Calu3 (cell line): Measurements from ENCODE around the gene BOLA1. TPM values are rescaled to one million over a fixed set of nuclear protein-coding genes. Genes with fewer than 3 reads are reported as not detected.
A peak's percentile ranks its signal among the peaks of the same experiment; 100 is the strongest.

Source experiments
- BruUV-seq: library from RNA; stranded (reverse); fragments of 400-500 nt; replicated peaks from 2 replicates; lab custom pipeline; 2021; lab: Mats Ljungman, UMichigan
- CTCF ChIA-PET: fragments of 300-600 bp; sonication (Branson Sonifier 250); formaldehyde crosslinking; loops from one replicate; lab custom pipeline; 2022; ENCODE audit warnings: antibody characterized with exemption; lab: Charles Lee
- DNase-seq: peaks from one replicate; pipeline ENCODE4 v3.0.0; 2022
- H3K27ac Mint-ChIP-seq: one replicate; pipeline ENCODE4 v1.8.0; 2022; ENCODE audit warnings: mixed read lengths; ENCODE audit not compliant: unreplicated experiment
- H3K27me3 Mint-ChIP-seq: one replicate; pipeline ENCODE4 v1.8.0; 2022; ENCODE audit warnings: mixed read lengths; ENCODE audit not compliant: unreplicated experiment
- H3K36me3 Mint-ChIP-seq: one replicate; pipeline ENCODE4 v1.8.0; 2022; ENCODE audit warnings: mild to moderate bottlenecking, moderate library complexity, mixed read lengths; ENCODE audit not compliant: insufficient read depth, unreplicated experiment
- H3K4me1 Mint-ChIP-seq: one replicate; pipeline ENCODE4 v1.8.0; 2022; ENCODE audit warnings: mild to moderate bottlenecking, low read depth, mixed read lengths; ENCODE audit not compliant: unreplicated experiment
- H3K4me3 Mint-ChIP-seq: one replicate; pipeline ENCODE4 v1.8.0; 2022; ENCODE audit warnings: mild to moderate bottlenecking, low read depth, moderate library complexity, mixed read lengths; ENCODE audit not compliant: unreplicated experiment
- H3K9me3 Mint-ChIP-seq: one replicate; pipeline ENCODE4 v1.8.0; 2022; ENCODE audit warnings: low read depth, mixed read lengths; ENCODE audit not compliant: unreplicated experiment
- intact Hi-C: fragments of 100-400 bp; cut with micrococcal nuclease; formaldehyde crosslinking; loops from one replicate; pipeline ENCODE4 v1.10.0; 2022; ENCODE audit not compliant: unreplicated experiment
- total RNA-seq: library from RNA; stranded (reverse); gene quantifications from 2 replicates; pipeline ENCODE4 v1.2.3, GENCODE V29; 2022
- TF ChIP-seq, protein P1 (sequence below): fragments of 200-600 bp; IDR thresholded peaks from one replicate; pipeline ENCODE4 v1.8.0; 2022; ENCODE audit warnings: antibody characterized with exemption; ENCODE audit not compliant: unreplicated experiment

BOLA1 gene
- total RNA-seq, 1 experiment from 2014 or later: 15.5 TPM

DNA sequence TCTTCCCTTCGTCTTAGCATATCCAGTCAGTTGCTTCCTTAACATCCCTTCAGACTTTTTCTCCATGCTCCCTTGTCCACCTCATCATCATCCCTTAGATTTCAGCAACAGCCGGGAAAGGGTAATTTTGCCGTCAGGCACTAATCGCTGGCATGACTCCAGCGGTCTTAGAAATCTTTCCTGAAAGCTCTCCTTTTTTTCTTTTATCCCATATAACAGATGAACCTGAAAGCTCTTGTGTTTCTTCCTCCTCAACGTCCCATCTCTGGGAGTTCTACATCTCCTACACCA is 10.4 kb upstream of the BOLA1 start:
- TF ChIP-seq, protein P1, sequence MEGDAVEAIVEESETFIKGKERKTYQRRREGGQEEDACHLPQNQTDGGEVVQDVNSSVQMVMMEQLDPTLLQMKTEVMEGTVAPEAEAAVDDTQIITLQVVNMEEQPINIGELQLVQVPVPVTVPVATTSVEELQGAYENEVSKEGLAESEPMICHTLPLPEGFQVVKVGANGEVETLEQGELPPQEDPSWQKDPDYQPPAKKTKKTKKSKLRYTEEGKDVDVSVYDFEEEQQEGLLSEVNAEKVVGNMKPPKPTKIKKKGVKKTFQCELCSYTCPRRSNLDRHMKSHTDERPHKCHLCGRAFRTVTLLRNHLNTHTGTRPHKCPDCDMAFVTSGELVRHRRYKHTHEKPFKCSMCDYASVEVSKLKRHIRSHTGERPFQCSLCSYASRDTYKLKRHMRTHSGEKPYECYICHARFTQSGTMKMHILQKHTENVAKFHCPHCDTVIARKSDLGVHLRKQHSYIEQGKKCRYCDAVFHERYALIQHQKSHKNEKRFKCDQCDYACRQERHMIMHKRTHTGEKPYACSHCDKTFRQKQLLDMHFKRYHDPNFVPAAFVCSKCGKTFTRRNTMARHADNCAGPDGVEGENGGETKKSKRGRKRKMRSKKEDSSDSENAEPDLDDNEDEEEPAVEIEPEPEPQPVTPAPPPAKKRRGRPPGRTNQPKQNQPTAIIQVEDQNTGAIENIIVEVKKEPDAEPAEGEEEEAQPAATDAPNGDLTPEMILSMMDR: no peak

DNA sequence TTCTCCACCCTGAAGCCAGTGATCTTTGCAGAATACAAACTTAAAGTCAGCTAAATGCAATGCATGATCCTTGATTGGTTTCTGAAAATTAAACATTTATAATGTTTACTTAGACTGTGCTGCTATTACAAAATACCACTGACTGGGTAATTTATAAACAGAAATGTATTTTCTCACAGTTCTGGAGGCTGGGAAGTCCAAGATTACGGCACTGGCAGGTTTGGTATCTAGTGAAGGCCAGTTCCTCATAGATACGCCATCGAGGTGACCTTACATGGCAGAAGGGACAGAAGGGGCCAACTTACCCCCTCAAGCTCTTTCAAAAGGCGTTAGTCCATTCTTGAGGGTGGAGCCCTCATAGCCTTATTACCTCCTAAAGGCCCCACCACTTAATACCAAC is 2.8 kb upstream of the BOLA1 start:
- Mint-ChIP-seq H3K9me3 (no peaks in the 10 kb centered on the region), H3K4me1 (peaks cover 19% of the 10 kb centered on the region), H3K36me3 (peaks cover 18% of the 10 kb centered on the region), H3K27ac (no peak overlapping the region), H3K4me3 (no peak overlapping the region), H3K27me3 (no peaks in the 10 kb centered on the region)
- DNase-seq: no peak
- TF ChIP-seq, protein P1: no peak
- intact Hi-C loops: loop anchor here (10.0 kb wide), 1 partner anchor 288 kb away; no protein-coding TSS in a partner anchor
- no TSS peak for BruUV-seq
- CTCF ChIA-PET: no interaction called here

More for the DNA sequence above, 10.4 kb upstream of the BOLA1 start:
- Mint-ChIP-seq H3K4me3 (no peak overlapping the region), H3K36me3 (no peaks in the 10 kb centered on the region), H3K9me3 (no peaks in the 10 kb centered on the region), H3K4me1 (no peaks in the 10 kb centered on the region), H3K27me3 (no peaks in the 10 kb centered on the region), H3K27ac (no peak overlapping the region)
- intact Hi-C loops: loop anchor here (2.0 kb wide), 1 partner anchor 48 kb away; the partner anchor contains the start of gene MTMR11
- no TSS peak for BruUV-seq
- peak; percentile 14 for DNase-seq
- CTCF ChIA-PET: interaction anchor here (0.6 to 1.3 kb wide), 4 partner anchors 11 to 449 kb away, joined by 3 to 22 read pairs (median 3); partner anchors contain the start of gene BOLA1

DNA sequence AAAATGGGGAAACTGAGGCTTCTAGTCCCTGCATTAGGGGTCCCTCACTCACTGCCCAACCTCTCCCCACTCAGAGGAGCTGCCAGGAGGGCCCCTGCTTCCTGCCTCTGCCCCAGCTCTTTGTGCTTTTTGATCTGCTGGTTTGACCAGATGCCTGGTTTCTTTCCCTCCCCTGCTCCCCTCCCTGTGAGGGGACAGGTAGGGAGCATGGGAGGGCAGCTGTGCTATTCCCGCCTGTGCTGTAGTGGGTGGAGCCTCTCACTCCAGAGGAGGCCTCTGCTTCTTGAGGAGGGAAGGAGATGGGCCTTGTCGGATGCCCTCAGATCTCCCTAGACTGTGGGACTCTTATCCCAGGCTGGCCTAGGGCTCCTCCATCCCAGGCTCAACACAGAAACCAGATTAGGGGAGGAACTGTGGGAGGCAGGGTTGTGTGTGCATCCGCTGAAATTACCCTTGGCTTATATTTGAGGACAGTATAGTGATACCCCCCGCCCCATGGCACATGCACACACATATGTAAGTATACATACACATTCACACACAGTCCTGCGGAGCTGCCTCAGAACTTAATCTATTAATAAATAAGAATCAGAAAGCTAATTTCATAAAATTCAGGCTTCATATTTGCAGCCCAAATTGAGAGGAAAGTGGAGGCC is 4.6 kb downstream of the BOLA1 start:
- no TSS peak for BruUV-seq
- TF ChIP-seq, protein P1: no peak
- Mint-ChIP-seq H3K36me3 (peaks cover 16% of the 10 kb centered on the region), H3K9me3 (no peaks in the 10 kb centered on the region), H3K4me1 (peaks cover 17% of the 10 kb centered on the region), H3K27ac (no peak overlapping the region), H3K27me3 (no peaks in the 10 kb centered on the region), H3K4me3 (no peak overlapping the region)
- DNase-seq: no peak
- CTCF ChIA-PET: no interaction called here
- intact Hi-C loops: no loop called here

DNA sequence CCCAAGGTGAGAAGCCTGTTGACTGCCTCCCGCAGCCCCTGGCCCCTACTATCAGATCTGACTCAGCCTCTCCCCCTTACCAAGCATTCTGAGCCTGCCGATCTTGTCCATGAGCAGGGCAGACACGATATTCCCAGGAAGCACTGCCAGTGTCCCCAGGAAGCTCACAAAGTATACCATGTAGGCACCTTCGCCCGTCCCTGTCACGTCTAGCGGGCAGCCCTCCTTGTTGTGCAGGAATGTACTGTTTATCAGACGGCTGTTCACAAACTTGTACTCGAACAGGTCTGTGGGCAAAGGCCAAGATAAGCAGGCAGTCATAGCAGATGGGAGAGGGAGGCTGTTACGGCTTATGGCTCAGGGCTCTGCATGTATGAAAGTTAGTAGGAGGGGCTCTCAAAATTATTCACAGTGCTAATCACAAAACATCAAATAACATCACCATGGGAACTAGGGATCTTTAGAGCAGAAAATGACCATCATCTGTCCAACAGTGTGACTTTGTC is 7.3 kb downstream of the BOLA1 start:
- CTCF ChIA-PET: no interaction called here
- peaks cover 18% of the 10 kb centered on the region for H3K27me3 Mint-ChIP-seq
- no peak overlapping the region for H3K27ac Mint-ChIP-seq
- H3K9me3 Mint-ChIP-seq: no peaks in the 10 kb centered on the region
- peaks cover 4% of the 10 kb centered on the region for H3K36me3 Mint-ChIP-seq
- no peaks in the 10 kb centered on the region for H3K4me1 Mint-ChIP-seq
- DNase-seq: no peak
- intact Hi-C loops: no loop called here
- H3K4me3 Mint-ChIP-seq: no peak overlapping the region
- TF ChIP-seq, protein P1: no peak
- BruUV-seq: no TSS peak
